HepG2 (cell line): ENCODE measurements around the gene DIRAS3. TPM values are rescaled to one million over a fixed set of nuclear protein-coding genes. Genes with fewer than 3 reads are reported as not detected.

Experiments used
- ATAC-seq: fragments of 200-7000 bp; cut with Tn5 transposase; 3 replicates; pipeline ENCODE4 v1.9.1; 2020; ENCODE audit warnings: mild to moderate bottlenecking, moderate library complexity
- Bru-seq: library from RNA; stranded (reverse); fragments of 400-500 nt; gene quantifications from one replicate; lab custom pipeline; 2021; lab: Mats Ljungman, UMichigan
- BruChase-seq, 2 experiments: library from RNA; stranded (reverse); fragments of 400-500 nt; gene quantifications; one replicate each; lab custom pipeline; 2021; lab: Mats Ljungman, UMichigan
- BruUV-seq: library from RNA; stranded (reverse); fragments of 400-500 nt; replicated peaks from 2 replicates; lab custom pipeline; 2021; lab: Mats Ljungman, UMichigan
- CTCF ChIA-PET: fragments of 300-600 bp; formaldehyde crosslinking; extraction: SDS; loops from one replicate; lab custom pipeline; 2021; ENCODE audit warnings: low total read pairs, inconsistent platforms, low intra/inter-chr PET ratio; lab: Yijun Ruan, JAX
- POLR2A ChIA-PET: fragments of 350-600 bp; sonication (Branson Sonifier 250); formaldehyde crosslinking; loops from one replicate; lab custom pipeline; 2020; ENCODE audit warnings: antibody characterized with exemption, inconsistent platforms; lab: Yijun Ruan, JAX
- DNase-seq: peaks from one replicate; pipeline ENCODE4 v3.0.0-alpha.2; 2015; ENCODE audit warnings: low spot score
- FAIRE-seq: peaks from 3 replicates; lab custom pipeline; 2011; peaks lifted over from hg19 to GRCh38; lab: Jason Lieb, UNC
- H2AFZ ChIP-seq: one replicate; pipeline ENCODE4 v1.6.1; 2011; ENCODE audit warnings: low read length, inconsistent platforms
- H3K27ac ChIP-seq: fragments of 300-600 bp; 3 replicates; pipeline ENCODE4 v1.8.0; 2011; ENCODE audit warnings: mixed run types, mild to moderate bottlenecking, mixed read lengths, low read length, inconsistent platforms; ENCODE audit not compliant: insufficient read depth; ENCODE audit errors: extremely low read length
- H3K27me3 ChIP-seq, 2 experiments: fragments of 200-600 bp in 1 of 2; 2 replicates in 1 of 2; 3 replicates in 1 of 2; pipeline versions ENCODE4 v1.6.0 to v1.8.0; 2011; ENCODE audit warnings: low read length in 2 of 2, mild to moderate bottlenecking in 2 of 2, moderate library complexity in 2 of 2, inconsistent platforms in 1 of 2; ENCODE audit not compliant: insufficient read depth in 2 of 2, control insufficient read depth in 1 of 2
- H3K36me3 ChIP-seq, 2 experiments: fragments of 200-600 bp in 1 of 2; replicated peaks in 1 of 2; 2 replicates in 1 of 2; 3 replicates in 1 of 2; pipeline versions ENCODE4 v1.5.1 to v1.8.0; 2011; ENCODE audit warnings: low read length in 2 of 2, inconsistent platforms in 1 of 2; ENCODE audit not compliant: insufficient read depth in 2 of 2, control insufficient read depth in 1 of 2
- H3K4me1 ChIP-seq: 2 replicates; pipeline ENCODE4 v1.5.1; 2012; ENCODE audit warnings: low read length, inconsistent platforms; ENCODE audit not compliant: insufficient read depth
- H3K4me2 ChIP-seq: 2 replicates; pipeline ENCODE4 v1.6.0; 2011; ENCODE audit warnings: low read depth, low read length, inconsistent platforms
- H3K4me3 ChIP-seq, 3 experiments: fragments of 200-600 bp in 1 of 3; sonication (generic), shearing (Covaris generic) in 1 of 3; replicated peaks in 1 of 3; 2 replicates each; pipeline ENCODE4 v1.5.1; 2011 to 2016; ENCODE audit warnings: low read length in 3 of 3, inconsistent platforms in 2 of 3, low read depth in 2 of 3, mild to moderate bottlenecking in 2 of 3, control low read depth in 1 of 3, mixed read lengths in 1 of 3; ENCODE audit not compliant: insufficient read depth in 1 of 3
- H3K79me2 ChIP-seq: one replicate; pipeline ENCODE4 v1.6.1; 2011; ENCODE audit warnings: low read length, inconsistent platforms; ENCODE audit not compliant: insufficient read depth
- H3K9ac ChIP-seq: 2 replicates; pipeline ENCODE4 v1.6.0; 2011; ENCODE audit warnings: mild to moderate bottlenecking, low read depth, low read length, inconsistent platforms; ENCODE audit not compliant: insufficient read depth
- H3K9me3 ChIP-seq: 2 replicates; pipeline ENCODE4 v1.5.1; 2012; ENCODE audit warnings: mild to moderate bottlenecking, low read length
- H4K20me1 ChIP-seq: 2 replicates; pipeline ENCODE4 v1.6.0; 2011; ENCODE audit warnings: inconsistent platforms, mild to moderate bottlenecking, low read length, moderate library complexity; ENCODE audit not compliant: insufficient read depth
- CEBPB ChIP-seq: IDR thresholded peaks from 2 replicates; pipeline ENCODE4 v1.6.1; 2011; ENCODE audit warnings: low read depth, low read length, improper control_type of control experiment, borderline replicate concordance
- CEBPG ChIP-seq: IDR thresholded peaks from 2 replicates; pipeline ENCODE4 v1.6.1; 2016
- KLF15 ChIP-seq: sonication (generic); formaldehyde crosslinking; IDR thresholded peaks from 2 replicates; pipeline ENCODE4 v1.8.1; 2023; ENCODE audit warnings: borderline replicate concordance, mild to moderate bottlenecking, inconsistent platforms, missing genetic modification reagents, mixed read lengths
- SIN3A ChIP-seq: IDR thresholded peaks from 2 replicates; pipeline ENCODE4 v1.6.1; 2011; ENCODE audit warnings: low read depth, mild to moderate bottlenecking, control low read depth, low read length, borderline replicate concordance
- TCF12 ChIP-seq, 2 experiments: fragments of 450-650 bp in 1 of 2; sonication (generic) in 1 of 2; formaldehyde crosslinking in 1 of 2; IDR thresholded peaks; 2 replicates each; pipeline versions ENCODE4 v1.6.1 to v1.8.0; 2017 to 2022; ENCODE audit warnings: antibody characterized with exemption in 1 of 2, mild to moderate bottlenecking in 1 of 2, missing genetic modification reagents in 1 of 2, moderate library complexity in 1 of 2
- ZNF557 ChIP-seq: sonication (generic); formaldehyde crosslinking; IDR thresholded peaks from 2 replicates; pipeline ENCODE4 v1.4.0; 2020; ENCODE audit warnings: missing genetic modification reagents
- ZNF7 ChIP-seq: IDR thresholded peaks from 2 replicates; pipeline ENCODE4 v1.6.1; 2016; ENCODE audit warnings: missing biosample characterization, missing genetic modification reagents
- WGBS: methylation state at CpG from one replicate; pipeline ENCODE4 v1.1.6; 2017; ENCODE audit warnings: low lambda C conversion rate; 5-methylcytosine and 5-hydroxymethylcytosine counted together
- in situ Hi-C: cut with HindIII; loops from 2 replicates; pipeline ENCODE4 v1.10.0; 2017; ENCODE audit warnings: low pct_unique_long_range_greater_than_20kb; ENCODE audit not compliant: extremely low pct_ligation_motif_present
- intact Hi-C: fragments of 100-400 bp; cut with micrococcal nuclease; formaldehyde crosslinking; loops from one replicate; pipeline ENCODE4 v1.10.0; 2022; ENCODE audit not compliant: unreplicated experiment
- long read RNA-seq, 2 experiments: library from RNA in 1 of 2; library from polyadenylated mRNA in 1 of 2; stranded (forward) in 1 of 2; unstranded in 1 of 2; transcript quantifications; one replicate each; pipeline ENCODE4 v2.0.0, GENCODE V29; 2019 to 2022
- polyA minus RNA-seq, 3 experiments: library from RNA; depleted of rRNA, polyadenylated mRNA; stranded (reverse); fragments of >200 nt; gene quantifications; 2 replicates each; pipeline ENCODE4 v1.2.3, GENCODE V29; 2011; ENCODE audit warnings: low replicate concordance in 1 of 3
- polyA plus RNA-seq, 8 experiments: library from polyadenylated mRNA; depleted of rRNA in 3 of 8; stranded (reverse) in 7 of 8; unstranded in 1 of 8; fragments of >200 nt; fragmentation: Illumina TruSeq in 4 of 8; extraction: Trizol in 4 of 8; gene quantifications; 2 replicates each; pipeline versions ENCODE4 v1.2.1 to v1.2.3, GENCODE V29; 2011 to 2016; ENCODE audit warnings: low read depth in 4 of 8, missing spikeins in 1 of 8, mixed read lengths in 1 of 8; ENCODE audit not compliant: insufficient read depth in 1 of 8
- total RNA-seq, 5 experiments: library from RNA; depleted of rRNA; stranded (reverse); fragments of >200 nt; fragmentation: Illumina TruSeq; extraction: Trizol; gene quantifications; 2 replicates each; pipeline ENCODE4 v1.2.3, GENCODE V29; 2016; ENCODE audit warnings: low read depth in 1 of 5
- TF ChIP-seq, protein P1 (sequence below): sonication (generic); formaldehyde crosslinking; IDR thresholded peaks from 2 replicates; pipeline ENCODE4 v1.5.1; 2020; ENCODE audit warnings: mild to moderate bottlenecking, missing genetic modification reagents, moderate library complexity

DIRAS3 gene, protein sequence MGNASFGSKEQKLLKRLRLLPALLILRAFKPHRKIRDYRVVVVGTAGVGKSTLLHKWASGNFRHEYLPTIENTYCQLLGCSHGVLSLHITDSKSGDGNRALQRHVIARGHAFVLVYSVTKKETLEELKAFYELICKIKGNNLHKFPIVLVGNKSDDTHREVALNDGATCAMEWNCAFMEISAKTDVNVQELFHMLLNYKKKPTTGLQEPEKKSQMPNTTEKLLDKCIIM
- total RNA-seq (2016; rRNA removed; fragmentation: Illumina TruSeq; extraction: Trizol), result not detected in 2 replicates
- total RNA-seq (2016; cell fraction: cytosol; rRNA removed; fragmentation: Illumina TruSeq; extraction: Trizol; ENCODE audit: low read depth), result not detected in 2 replicates
- not detected in 2 replicates for total RNA-seq (2016; cell fraction: insoluble cytoplasmic fraction; rRNA removed; fragmentation: Illumina TruSeq; extraction: Trizol)
- not detected in 2 replicates for total RNA-seq (2016; cell fraction: membrane; rRNA removed; fragmentation: Illumina TruSeq; extraction: Trizol)
- not detected in 2 replicates for total RNA-seq (2016; cell fraction: nucleus; rRNA removed; fragmentation: Illumina TruSeq; extraction: Trizol)
- not detected in 2 replicates for polyA plus RNA-seq (2011; rRNA removed)
- not detected in 2 replicates for polyA plus RNA-seq (2011; cell fraction: cytosol; rRNA removed)
- not detected in 2 replicates for polyA plus RNA-seq (2011; cell fraction: nucleus; rRNA removed)
- not detected in 2 replicates for polyA plus RNA-seq (2012)
- not detected in 2 replicates for polyA plus RNA-seq (2016; cell fraction: cytosol; fragmentation: Illumina TruSeq; extraction: Trizol; ENCODE audit: low read depth)
- not detected in 2 replicates for polyA plus RNA-seq (2016; cell fraction: insoluble cytoplasmic fraction; fragmentation: Illumina TruSeq; extraction: Trizol; ENCODE audit: low read depth)
- not detected in 2 replicates for polyA plus RNA-seq (2016; cell fraction: membrane; fragmentation: Illumina TruSeq; extraction: Trizol; ENCODE audit: low read depth)
- polyA plus RNA-seq (2016; cell fraction: nucleus; fragmentation: Illumina TruSeq; extraction: Trizol; ENCODE audit: insufficient read depth, low read depth), result not detected in 2 replicates
- 0.19 TPM in 1 of 2 replicates, not detected in the other for polyA minus RNA-seq (2011; rRNA and poly(A)+ RNA removed; ENCODE audit: low replicate concordance)
- not detected in 2 replicates for polyA minus RNA-seq (2011; cell fraction: cytosol; rRNA and poly(A)+ RNA removed)
- polyA minus RNA-seq (2011; cell fraction: nucleus; rRNA and poly(A)+ RNA removed), result not detected in 2 replicates
- Bru-seq, nascent RNA, result not detected
- BruChase-seq, experiment 1, labeled RNA remaining after a 6-hour chase, result not detected
- BruChase-seq, experiment 2, labeled RNA remaining after a 2-hour chase, result not detected
- long read RNA-seq, experiment 1, result 0 reads
- long read RNA-seq, experiment 2, result 0 reads

DNA sequence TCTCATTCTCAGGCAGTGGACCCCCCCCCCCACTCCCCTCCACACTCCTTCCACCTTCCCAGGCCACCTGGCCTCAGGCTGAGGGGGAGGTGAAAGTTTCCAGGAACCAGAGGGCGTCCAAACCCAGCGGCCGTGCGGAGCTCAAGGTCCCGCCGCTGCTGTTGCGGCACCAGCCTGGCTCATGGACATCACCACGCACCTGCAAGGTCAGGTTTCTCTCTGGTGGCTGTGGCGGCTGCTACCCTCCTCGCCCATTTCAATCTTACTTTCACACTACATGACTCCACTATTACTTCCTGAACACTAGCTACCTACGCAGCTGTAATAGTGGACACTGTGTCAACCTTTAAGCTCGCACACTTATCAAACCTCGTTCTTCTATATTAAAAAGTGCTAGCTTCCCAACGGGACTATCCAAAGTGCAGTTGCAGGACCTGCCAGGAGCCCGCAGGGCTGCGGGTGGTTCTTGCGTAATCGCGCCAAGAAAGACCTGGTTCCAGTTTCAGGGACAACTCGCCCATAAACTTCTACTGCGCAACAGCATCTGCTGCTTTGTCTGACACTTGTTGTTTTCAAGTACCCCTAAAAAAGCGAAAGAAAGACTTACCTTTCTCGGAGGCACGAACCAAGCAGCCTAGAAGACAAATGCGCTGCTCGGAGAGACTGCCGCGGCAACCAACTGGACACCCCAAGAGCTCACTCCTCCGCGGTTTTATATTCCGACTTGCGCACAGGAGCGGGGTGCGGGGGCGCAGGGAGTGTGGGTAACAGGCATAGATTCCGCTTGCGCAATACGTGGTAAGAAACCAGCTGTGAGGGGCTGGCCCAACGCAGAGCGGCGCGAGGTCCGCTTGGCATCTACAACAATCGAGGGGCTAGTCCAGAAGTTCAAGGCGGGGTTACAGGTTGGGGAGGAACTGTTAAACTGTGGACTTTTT is at the start of gene DIRAS3:
DIRAS3 (minus strand) TSS at position 687 of the 938 bp plus-strand sequence. CDS start 3,330 bp downstream, outside the sequence.
- Histone ChIP-seq H3K4me2 (no peak within 1 kb of the TSS), H3K9ac (no peak within 1 kb of the TSS), H3K4me1 (no peaks in the 10 kb centered on the region), H4K20me1 (no peaks in the 10 kb centered on the region), H3K27me3 (peaks cover 1 to 8% of the 10 kb centered on the region in 2 experiments; a peak in 1 of 5 replicates)
- ChIA-PET POLR2A (no interaction called here), CTCF (no interaction called here)
- DNase-seq, result no peak
- no peak for FAIRE-seq
- TF ChIP-seq ZNF557 (CRISPR knock-in tag) (no peak), TCF12 (IDR thresholded peaks at IDR 0.05) (no peak), TCF12 (CRISPR knock-in tag; IDR thresholded peaks at IDR 0.05) (no peak), CEBPG (CRISPR knock-in tag) (peak; percentile 23; the same call in 1 of the 2 replicates), SIN3A (no peak), ZNF7 (CRISPR knock-in tag) (peak; percentile 39; the same call in 1 of the 2 replicates), CEBPB (peak; percentile 88), KLF15 (CRISPR knock-in tag) (no peak)
- TF ChIP-seq, protein P1, sequence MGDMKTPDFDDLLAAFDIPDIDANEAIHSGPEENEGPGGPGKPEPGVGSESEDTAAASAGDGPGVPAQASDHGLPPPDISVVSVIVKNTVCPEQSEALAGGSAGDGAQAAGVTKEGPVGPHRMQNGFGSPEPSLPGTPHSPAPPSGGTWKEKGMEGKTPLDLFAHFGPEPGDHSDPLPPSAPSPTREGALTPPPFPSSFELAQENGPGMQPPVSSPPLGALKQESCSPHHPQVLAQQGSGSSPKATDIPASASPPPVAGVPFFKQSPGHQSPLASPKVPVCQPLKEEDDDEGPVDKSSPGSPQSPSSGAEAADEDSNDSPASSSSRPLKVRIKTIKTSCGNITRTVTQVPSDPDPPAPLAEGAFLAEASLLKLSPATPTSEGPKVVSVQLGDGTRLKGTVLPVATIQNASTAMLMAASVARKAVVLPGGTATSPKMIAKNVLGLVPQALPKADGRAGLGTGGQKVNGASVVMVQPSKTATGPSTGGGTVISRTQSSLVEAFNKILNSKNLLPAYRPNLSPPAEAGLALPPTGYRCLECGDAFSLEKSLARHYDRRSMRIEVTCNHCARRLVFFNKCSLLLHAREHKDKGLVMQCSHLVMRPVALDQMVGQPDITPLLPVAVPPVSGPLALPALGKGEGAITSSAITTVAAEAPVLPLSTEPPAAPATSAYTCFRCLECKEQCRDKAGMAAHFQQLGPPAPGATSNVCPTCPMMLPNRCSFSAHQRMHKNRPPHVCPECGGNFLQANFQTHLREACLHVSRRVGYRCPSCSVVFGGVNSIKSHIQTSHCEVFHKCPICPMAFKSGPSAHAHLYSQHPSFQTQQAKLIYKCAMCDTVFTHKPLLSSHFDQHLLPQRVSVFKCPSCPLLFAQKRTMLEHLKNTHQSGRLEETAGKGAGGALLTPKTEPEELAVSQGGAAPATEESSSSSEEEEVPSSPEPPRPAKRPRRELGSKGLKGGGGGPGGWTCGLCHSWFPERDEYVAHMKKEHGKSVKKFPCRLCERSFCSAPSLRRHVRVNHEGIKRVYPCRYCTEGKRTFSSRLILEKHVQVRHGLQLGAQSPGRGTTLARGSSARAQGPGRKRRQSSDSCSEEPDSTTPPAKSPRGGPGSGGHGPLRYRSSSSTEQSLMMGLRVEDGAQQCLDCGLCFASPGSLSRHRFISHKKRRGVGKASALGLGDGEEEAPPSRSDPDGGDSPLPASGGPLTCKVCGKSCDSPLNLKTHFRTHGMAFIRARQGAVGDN (CRISPR knock-in tag), result peak; percentile 8; the same call in 1 of the 2 replicates
- TF ChIP-seq, all 625 proteins: peak for 4
- 43% methylated on average over 45 of the region's 45 CpGs for WGBS
- no peak within 1 kb of the TSS for H3K27ac ChIP-seq
- H3K36me3 ChIP-seq, result no peaks in the 10 kb centered on the region
- BruUV-seq, result no TSS peak
- H2AFZ ChIP-seq, result no peak within 1 kb of the TSS
- no peaks in the 10 kb centered on the region for H3K9me3 ChIP-seq
- in situ Hi-C loops, result no loop called here
- H3K4me3 ChIP-seq, result no peak within 1 kb of the TSS; a peak in 1 of 6 replicates
- peak; percentile 68 for ATAC-seq
- H3K79me2 ChIP-seq, result no peaks in the 10 kb centered on the region
- intact Hi-C loops, result no loop called here
